Measurements from ENCODE around the gene UNC13A.
"Not testable (repeated sequence)": the region's sequence is repeated elsewhere in the genome, so short reads cannot be mapped to it uniquely, and the experiment has no call there.

UNC13A gene

GRCh38 chr19:17565611-17566010, 122.5 kb downstream of the UNC13A start:
- DNase-seq (ENCODE audit: low read depth), result no peak

GRCh38 chr19:17564781-17565180, 123.4 kb downstream of the UNC13A start:
- DNase-seq (ENCODE audit: low read depth), result no peak

GRCh38 chr19:17562561-17562960, 125.6 kb downstream of the UNC13A start:
- no peak for DNase-seq (ENCODE audit: low read depth)

GRCh38 chr19:17562097-17562496, 126.1 kb downstream of the UNC13A start:
- no peak for DNase-seq (ENCODE audit: low read depth)

GRCh38 chr19:17560205-17560595, 128.0 kb downstream of the UNC13A start:
- peak; percentile 64 for DNase-seq (ENCODE audit: low read depth)

- no peak for DNase-seq (ENCODE audit: low read depth)
Observed at GRCh38 chr19:17557466-17557865, 130.7 kb downstream of the UNC13A start.

GRCh38 chr19:17556995-17557394, 131.2 kb downstream of the UNC13A start:
- DNase-seq (ENCODE audit: low read depth), result no peak

GRCh38 chr19:17555929-17556813, 132.0 kb downstream of the UNC13A start:
- no peak for DNase-seq (ENCODE audit: low read depth)

- peak; percentile 94 for DNase-seq (ENCODE audit: low read depth)
Observed at GRCh38 chr19:17555480-17555928, 132.7 kb downstream of the UNC13A start, which contains the start of gene COLGALT1. COLGALT1 (plus strand) TSS chr19:17555649; CDS start chr19:17555714, 65 bp downstream.

- no peak for DNase-seq (ENCODE audit: low read depth)
Observed at GRCh38 chr19:17554968-17555479, 133.1 kb downstream of the UNC13A start.

GRCh38 chr19:17553256-17553655, 134.9 kb downstream of the UNC13A start:
- peak; percentile 91 for DNase-seq (ENCODE audit: low read depth)

- not testable (repeated sequence) for DNase-seq (ENCODE audit: low read depth)
Observed at GRCh38 chr19:17552735-17553134, 135.4 kb downstream of the UNC13A start.
